Psoas muscle (tissue), 8 donors: Measurements from ENCODE around the gene ST8SIA5. TPM values are rescaled to one million over a fixed set of nuclear protein-coding genes. Genes with fewer than 3 reads are reported as not detected.

Experiments used
- ATAC-seq, 4 donors: fragments of 200-7000 bp; cut with Tn5 transposase; one replicate each; pipeline ENCODE4 v1.9.1; 2020; ENCODE audit warnings: moderate library complexity in 3 of 4, mild to moderate bottlenecking in 2 of 4
- DNase-seq, 2 donors: peaks; one replicate each; pipeline ENCODE4 v3.0.0-alpha.2; 2020
- H3K27ac ChIP-seq: fragments of 200-600 bp; one replicate; pipeline ENCODE4 v1.8.0; 2022
- H3K27me3 ChIP-seq, 3 donors: fragments of 200-600 bp in 1 of 3; one replicate each; pipeline versions ENCODE4 v1.6.1 to v1.8.0; 2013 to 2022; ENCODE audit warnings: low read length in 2 of 3, mild to moderate bottlenecking in 2 of 3, moderate library complexity in 1 of 3; ENCODE audit not compliant: insufficient read depth in 3 of 3
- H3K36me3 ChIP-seq, 2 donors: fragments of 200-600 bp in 1 of 2; one replicate each; pipeline versions ENCODE4 v1.6.1 to v1.8.0; 2013 to 2022; ENCODE audit warnings: low read depth in 1 of 2, mild to moderate bottlenecking in 1 of 2, moderate library complexity in 1 of 2; ENCODE audit not compliant: insufficient read depth in 1 of 2
- H3K4me1 ChIP-seq: fragments of 200-600 bp; one replicate; pipeline ENCODE4 v1.8.0; 2022
- H3K4me3 ChIP-seq: fragments of 200-600 bp; one replicate; pipeline ENCODE4 v1.8.0; 2022; ENCODE audit warnings: mild to moderate bottlenecking
- H3K9me3 ChIP-seq: fragments of 200-600 bp; one replicate; pipeline ENCODE4 v1.8.0; 2022
- CTCF ChIP-seq: fragments of 200-600 bp; IDR thresholded peaks from one replicate; pipeline ENCODE4 v1.8.0; 2022; ENCODE audit warnings: antibody characterized with exemption
- WGBS, 3 donors: extraction: QIAGEN DNeasy Blood & Tissue Kit; methylation state at CpG; one replicate each; pipeline versions ENCODE4 v1.1.6 to v1.1.7; 2013; 5-methylcytosine and 5-hydroxymethylcytosine counted together
- intact Hi-C, 2 donors: fragments of 100-400 bp; cut with DNase I; formaldehyde crosslinking; loops; one replicate each; pipeline versions ENCODE4 v1.11.0 to v1.14.2; 2022
- polyA plus RNA-seq, 3 donors: library from polyadenylated mRNA; stranded (reverse); fragments of 200-250 nt; gene quantifications; one replicate each; pipeline ENCODE4 v1.2.3, GENCODE V29; 2013
- total RNA-seq, 4 donors: library from RNA; stranded (reverse); fragmentation: NEBNext Ultra II Directional in 2 of 4; extraction: Animal tissue kit (Norgen Biotek cat#: 25700) in 2 of 4; gene quantifications; one replicate each; pipeline versions ENCODE4 v1.2.1 to v1.2.4, GENCODE V29; 2021 to 2023
- donor health status: healthy with polysubstance abuse.
- donor health status: DM: no; HTN: no; CAD: no; lungs with moderate emphysema.
- donor health status: Bipolar disorder and iron deficiency.
- donor health status: healthy.
- donor health status: DM: yes; HTN: yes; CAD: no.
- donor health status: DM: no; HTN: no; CAD: no.
- donor health status: DM: no; HTN: no; CAD: no.
- donor health status: DM: yes; HTN: yes; CAD: no.

Gene ST8SIA5
- total and polyA plus RNA-seq, 7 donors = 1.8 to 9.9 (median 3.2) TPM

- intact Hi-C loops = no loop called here
- Histone ChIP-seq H3K4me1 (peaks cover 28% of the 10 kb centered on the region), H3K36me3 (no peaks in the 10 kb centered on the region), H3K4me3 (no peak overlapping the region), H3K9me3 (no peaks in the 10 kb centered on the region), H3K27me3 (no peaks in the 10 kb centered on the region), H3K27ac (peak overlapping the region; percentile 87)
- peak; percentile 83 to 94 (median 92) for ATAC-seq
- WGBS, 3 donors = 26 to 45% (median 32%) methylated on average over 9 of the region's 9 CpGs
- DNase-seq = no peak
- TF ChIP-seq CTCF = no peak
Measured at GRCh38 chr18:46768166-46768921, 11.5 kb upstream of the ST8SIA5 start.

GRCh38 chr18:46767217-46767616 is 10.4 kb upstream of the ST8SIA5 start:
- Histone ChIP-seq H3K27me3 (no peaks in the 10 kb centered on the region), H3K4me1 (peaks cover 20% of the 10 kb centered on the region), H3K4me3 (no peak overlapping the region), H3K9me3 (no peaks in the 10 kb centered on the region), H3K36me3 (no peaks in the 10 kb centered on the region), H3K27ac (peak overlapping the region; percentile 16)
- TF ChIP-seq CTCF = no peak
- no peak for DNase-seq
- intact Hi-C loops = no loop called here
- no peak for ATAC-seq

- H3K9me3 ChIP-seq = no peaks in the 10 kb centered on the region
- ATAC-seq (no peak), DNase-seq (no peak)
- intact Hi-C loops = no loop called here
- no peaks in the 10 kb centered on the region for H3K27me3 ChIP-seq
- no peak overlapping the region for H3K27ac ChIP-seq
- H3K4me1 ChIP-seq = peaks cover 26% of the 10 kb centered on the region
- TF ChIP-seq CTCF = no peak
- 83 to 98% (median 93%) methylated on average over 2 of the region's 2 CpGs for WGBS, 3 donors
- H3K36me3 ChIP-seq = no peaks in the 10 kb centered on the region
- no peak overlapping the region for H3K4me3 ChIP-seq
Measured at GRCh38 chr18:46764586-46764985, 7.7 kb upstream of the ST8SIA5 start.

- no peak for ATAC-seq
- no peak for TF ChIP-seq CTCF
- no peak overlapping the region for H3K4me3 ChIP-seq
- peaks cover 0 to 4% (median 0%) of the 10 kb centered on the region in 3 donors for H3K27me3 ChIP-seq
- DNase-seq = no peak
- WGBS, 3 donors = 39 to 62% (median 45%) methylated on average over 2 of the region's 2 CpGs
- no peaks in the 10 kb centered on the region for H3K36me3 ChIP-seq
- intact Hi-C loops = no loop called here
- H3K4me1 ChIP-seq = peaks cover 10% of the 10 kb centered on the region
- no peak overlapping the region for H3K27ac ChIP-seq
- H3K9me3 ChIP-seq = no peaks in the 10 kb centered on the region
Measured at GRCh38 chr18:46761059-46761769, 4.4 kb upstream of the ST8SIA5 start.
